Measurements from ENCODE around the gene VBP1.
"Not testable (repeated sequence)": the region's sequence is repeated elsewhere in the genome, so short reads cannot be mapped to it uniquely, and the experiment has no call there.

VBP1 gene

DNA sequence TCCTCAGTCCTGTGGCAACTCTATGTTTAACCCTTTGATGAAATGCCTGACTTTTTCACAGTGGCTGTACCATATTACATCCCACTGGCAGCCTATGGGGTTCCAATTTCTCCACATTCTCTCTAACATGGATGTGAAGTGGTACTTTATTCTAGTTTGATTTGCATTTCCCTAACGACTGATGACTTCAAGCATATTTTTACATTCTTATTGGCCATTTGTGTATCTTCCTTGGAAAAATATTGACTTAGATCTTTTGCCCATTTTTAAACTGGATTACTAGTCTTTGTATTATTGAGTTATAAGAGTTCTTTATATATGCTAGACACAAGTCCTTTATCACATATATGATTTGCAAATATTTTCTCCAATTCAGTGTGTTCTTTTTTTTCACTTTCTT, 50.2 kb downstream of the VBP1 start:
- no peak for DNase-seq

DNA sequence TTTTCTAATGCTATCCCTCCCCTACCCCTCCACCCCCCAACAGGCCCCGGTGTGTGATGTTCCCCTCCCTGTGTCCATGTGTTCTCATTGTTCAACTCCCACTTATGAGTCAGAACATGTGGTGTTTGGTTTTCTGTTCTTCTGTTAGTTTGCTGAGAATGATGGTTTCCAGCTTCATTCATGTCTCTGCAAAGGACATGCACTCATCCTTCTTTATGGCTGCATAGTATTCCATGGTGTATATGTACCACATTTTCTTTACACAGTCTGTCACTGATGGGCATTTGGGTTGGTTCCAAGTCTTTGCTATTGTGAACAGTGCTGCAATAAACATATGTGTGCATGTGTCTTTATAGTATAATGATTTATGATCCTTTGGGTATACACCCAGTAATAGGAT, 51.7 kb downstream of the VBP1 start:
- not testable (repeated sequence) for DNase-seq

DNA sequence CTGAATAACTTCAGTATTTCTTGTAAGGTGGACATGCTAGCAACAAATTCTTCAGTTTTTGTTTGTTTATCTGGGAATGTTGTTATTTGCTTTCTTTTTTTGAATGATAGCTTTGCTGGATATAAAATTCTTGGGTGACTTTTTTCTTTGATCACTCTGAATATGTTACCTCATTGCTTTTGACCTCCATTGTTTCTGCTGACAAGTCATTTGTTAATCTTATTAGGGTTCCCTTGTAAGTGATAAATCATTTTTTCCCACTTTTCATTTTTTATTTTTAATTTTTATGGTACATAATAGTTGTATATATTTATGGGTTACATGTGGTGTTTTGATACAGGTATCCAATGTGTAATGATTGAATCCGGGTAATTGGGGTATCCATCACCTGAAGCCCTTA, 54.7 kb downstream of the VBP1 start:
- DNase-seq, result no peak

DNA sequence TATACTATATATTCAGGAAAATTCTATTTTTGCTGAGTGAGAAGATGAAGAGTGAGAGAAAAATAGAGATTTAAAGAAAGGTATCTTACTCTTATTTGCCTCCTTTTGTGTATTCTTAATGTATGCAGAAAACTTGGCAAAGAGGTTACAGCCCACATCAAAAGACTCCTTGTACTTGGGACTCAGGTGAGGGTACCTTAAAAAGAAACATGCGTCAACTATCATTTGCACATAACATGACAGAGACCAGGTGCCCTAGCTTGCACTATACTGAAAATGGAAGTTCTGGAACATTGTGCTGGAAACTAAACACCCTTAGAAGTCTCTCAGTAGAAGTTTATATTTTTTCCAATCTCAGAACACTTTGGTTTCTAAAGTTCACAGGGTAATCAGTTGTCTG, 63.6 kb downstream of the VBP1 start:
- DNase-seq, result no peak

Data from NCI-H2107 (cell line).